AML-193 (cell line): ENCODE results near the gene INCENP.
"Not testable (repeated sequence)": the region's sequence is repeated elsewhere in the genome, so short reads cannot be mapped to it uniquely, and the experiment has no call there.

Experiments
- DNase-seq, 2 experiments: peaks; one replicate each; lab custom pipeline; 2025; lab: John Stamatoyannopoulos, UW

The INCENP gene

GRCh38 chr11:62123669-62124185 lies at the start of gene INCENP:
INCENP (plus strand) TSS chr11:62124011; CDS start chr11:62128162, 4,151 bp downstream.
- peak; percentile 98 to 99 for DNase-seq

GRCh38 chr11:62075438-62075837 lies 48.4 kb upstream of the INCENP start:
- no peak for DNase-seq

GRCh38 chr11:62077132-62077531 lies 46.7 kb upstream of the INCENP start:
- DNase-seq: no peak

GRCh38 chr11:62081378-62082291 lies 42.2 kb upstream of the INCENP start:
- peak; percentile 60 to 64 for DNase-seq

GRCh38 chr11:62082292-62082657 lies 41.5 kb upstream of the INCENP start:
- no peak for DNase-seq

- not testable (repeated sequence) for DNase-seq
These were observed 39.0 kb upstream of the INCENP start for GRCh38 chr11:62084801-62085200.

GRCh38 chr11:62087694-62088093 lies 36.1 kb upstream of the INCENP start:
- DNase-seq: no peak

GRCh38 chr11:62088331-62088933 lies 35.4 kb upstream of the INCENP start:
- no peak for DNase-seq

- DNase-seq: no peak
These were observed 20.7 kb upstream of the INCENP start for GRCh38 chr11:62103141-62103540.

GRCh38 chr11:62103986-62104385 lies 19.8 kb upstream of the INCENP start:
- DNase-seq: no peak

GRCh38 chr11:62104816-62105653 lies 18.8 kb upstream of the INCENP start:
- no peak for DNase-seq

- DNase-seq: no peak
These were observed 18.1 kb upstream of the INCENP start for GRCh38 chr11:62105667-62106191.

GRCh38 chr11:62108017-62108750 lies 15.6 kb upstream of the INCENP start:
- peak; percentile 65 to 67 for DNase-seq

GRCh38 chr11:62108971-62109404 lies 14.8 kb upstream of the INCENP start:
- no peak for DNase-seq

- no peak for DNase-seq
These were observed 8.6 kb upstream of the INCENP start for GRCh38 chr11:62115085-62115694.

- DNase-seq: no peak
These were observed 7.4 kb upstream of the INCENP start for GRCh38 chr11:62116451-62116850.

- no peak for DNase-seq
These were observed 4.2 kb upstream of the INCENP start for GRCh38 chr11:62119569-62119968.

- no peak for DNase-seq
These were observed 3.8 kb upstream of the INCENP start for GRCh38 chr11:62120001-62120400.

GRCh38 chr11:62120431-62120830 lies 3.4 kb upstream of the INCENP start:
- no peak for DNase-seq

GRCh38 chr11:62122076-62122475 lies 1.7 kb upstream of the INCENP start:
- no peak for DNase-seq
